Erythroblast (primary cell): ENCODE data around the gene AGFG2.
"Not testable (repeated sequence)": the region's sequence is repeated elsewhere in the genome, so short reads cannot be mapped to it uniquely, and the experiment has no call there.

Experiments used
- DNase-seq, 2 experiments: peaks; one replicate each; lab custom pipeline; 2025; lab: John Stamatoyannopoulos, UW
- GATA1 ChIP-seq: IDR thresholded peaks from 2 replicates; pipeline ENCODE4 v1.6.1; 2011; ENCODE audit warnings: low read depth, mild to moderate bottlenecking, control low read depth, low read length, moderate library complexity
- POLR2A ChIP-seq: IDR thresholded peaks from 2 replicates; pipeline ENCODE4 v1.6.1; 2011; ENCODE audit warnings: mild to moderate bottlenecking, low read length

The AGFG2 gene

DNA sequence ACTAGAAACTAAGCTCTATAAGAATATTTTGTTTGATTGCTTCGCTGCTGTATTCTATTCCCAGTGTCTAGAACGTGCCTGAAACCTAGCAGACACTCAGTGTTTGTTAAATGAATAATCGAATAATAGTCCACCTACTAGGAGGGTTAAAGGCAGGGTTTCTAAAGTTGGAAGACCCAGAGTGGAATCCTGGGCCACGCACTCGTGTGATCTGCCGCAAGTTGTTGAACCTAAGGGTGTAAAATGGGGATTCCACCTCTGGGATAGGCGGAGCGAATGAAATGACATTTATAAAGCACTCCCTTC is 702 bp upstream of the AGFG2 start:
- no peak for DNase-seq
- TF ChIP-seq POLR2A (no peak), GATA1 (no peak)

DNA sequence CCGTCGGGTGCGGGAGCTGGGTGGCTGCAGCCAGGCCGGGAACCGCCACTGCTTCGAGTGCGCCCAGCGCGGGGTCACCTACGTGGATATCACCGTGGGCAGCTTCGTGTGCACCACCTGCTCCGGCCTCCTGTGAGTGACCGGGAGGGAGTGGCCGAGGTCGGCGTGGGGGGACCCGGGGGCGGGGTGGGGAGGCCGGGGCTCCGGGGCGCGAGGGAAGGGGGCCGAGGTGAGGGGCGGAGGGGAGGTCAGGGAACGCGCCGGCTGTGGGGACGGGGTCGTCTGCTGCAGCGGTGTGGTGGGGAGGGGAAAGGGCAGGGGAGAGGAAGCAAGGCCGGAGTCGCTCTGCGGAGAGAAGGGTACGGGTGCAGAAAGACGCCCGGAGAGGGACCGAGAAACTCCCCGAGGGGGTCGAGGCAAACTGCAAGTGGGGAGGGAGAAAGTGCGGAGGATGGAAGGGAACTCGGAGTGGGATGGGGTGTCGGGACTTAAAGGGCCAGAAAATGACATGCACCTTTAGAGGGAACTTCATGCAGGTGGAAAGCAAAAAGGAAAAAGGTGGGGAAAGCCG is 518 bp downstream of the AGFG2 start:
- no peak for DNase-seq
- TF ChIP-seq POLR2A: no peak
- TF ChIP-seq GATA1: no peak

DNA sequence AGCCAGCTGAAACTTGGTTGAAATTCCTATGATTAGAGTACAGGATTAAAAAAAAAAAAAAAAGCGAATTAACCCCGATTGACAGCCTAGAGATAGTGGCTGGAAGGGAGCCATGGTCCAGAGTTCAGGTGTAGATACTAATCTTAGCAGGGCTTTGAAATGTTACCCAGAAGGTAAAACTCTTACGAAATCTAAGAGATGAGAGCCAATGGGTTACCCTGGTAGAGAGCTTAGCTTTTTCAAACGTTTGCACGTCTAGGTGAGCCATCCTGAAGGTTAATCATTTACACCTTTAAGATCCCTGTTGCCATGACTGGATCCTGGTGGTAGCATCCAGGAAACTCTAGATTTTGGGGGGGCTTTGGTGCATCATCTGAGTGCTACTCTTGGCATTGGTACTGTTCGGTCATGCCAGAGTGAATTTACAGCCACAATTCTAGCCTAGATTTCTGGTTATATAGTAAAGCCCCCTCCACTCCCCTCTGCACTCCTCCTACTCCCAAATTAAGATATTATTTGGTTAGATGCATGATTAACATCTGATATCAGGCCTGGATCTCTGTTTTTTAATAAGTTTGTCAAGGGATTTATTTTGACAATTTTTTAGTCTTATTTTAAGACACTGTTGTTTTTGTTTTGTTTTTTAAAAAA is 1.2 kb downstream of the AGFG2 start:
- peak in 1 of 2 experiments; percentile 43 for DNase-seq

DNA sequence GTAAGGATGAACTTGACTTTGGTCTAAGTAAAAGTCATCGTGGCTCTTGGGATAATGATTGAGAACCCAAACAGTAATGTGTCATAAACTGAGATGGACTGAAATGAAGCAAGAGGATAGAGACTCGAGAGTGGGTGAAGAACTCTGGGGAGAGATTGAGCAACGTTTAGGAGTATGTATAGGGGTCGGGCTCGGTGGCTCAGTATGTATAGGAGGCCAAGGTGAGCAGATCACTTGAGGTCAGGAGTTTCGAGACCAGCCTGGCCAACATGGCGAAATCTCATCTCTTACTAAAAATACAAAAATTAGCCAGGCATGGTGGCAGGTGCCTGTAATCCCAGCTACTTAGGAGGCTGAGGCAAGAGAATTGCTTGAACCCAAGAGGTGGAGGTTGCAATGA is 2.3 kb downstream of the AGFG2 start:
- not testable (repeated sequence) for DNase-seq

More for the DNA sequence above, 1.2 kb downstream of the AGFG2 start:
- TF ChIP-seq GATA1 (no peak), POLR2A (no peak)

DNA sequence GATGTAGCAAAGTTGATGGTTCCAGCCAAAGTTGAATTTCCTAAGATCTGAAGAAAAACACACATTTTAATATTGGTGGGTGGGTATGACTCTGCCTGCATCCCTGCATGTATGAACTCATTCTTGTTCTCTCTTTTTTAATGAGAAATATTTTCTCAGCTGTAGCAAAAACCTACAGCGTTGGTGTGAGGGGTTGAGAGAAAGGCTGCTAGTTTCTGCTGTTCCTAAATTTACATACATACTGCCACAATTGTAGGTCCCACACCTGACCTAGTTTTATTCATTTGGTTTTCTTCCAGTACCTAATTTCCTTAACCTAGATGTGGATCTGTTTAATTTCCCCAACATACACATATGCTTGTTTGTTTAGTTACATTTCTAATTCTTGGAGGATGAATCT is 4.6 kb downstream of the AGFG2 start:
- no peak for TF ChIP-seq POLR2A
- no peak for TF ChIP-seq GATA1
- no peak for DNase-seq

DNA sequence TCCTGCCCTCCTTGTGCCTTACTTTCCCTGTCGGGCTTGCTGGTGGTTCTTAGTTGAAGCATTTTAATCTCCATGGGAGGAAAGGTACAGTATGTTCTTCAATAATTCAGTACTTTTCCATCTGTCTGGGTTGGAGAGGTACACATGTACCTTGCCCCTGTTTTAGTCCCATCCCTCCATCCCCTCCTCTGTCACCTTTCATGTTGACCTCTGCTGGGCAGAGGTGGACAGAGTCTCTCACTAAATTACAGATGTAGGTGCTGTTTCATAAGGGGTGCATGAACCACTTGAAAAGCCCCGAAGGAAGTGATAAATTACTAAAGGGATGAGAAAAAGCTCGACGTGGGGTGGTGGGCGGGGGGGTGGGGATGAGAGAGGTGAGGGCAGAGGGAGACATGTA is 5.4 kb downstream of the AGFG2 start:
- DNase-seq: no peak
- TF ChIP-seq POLR2A: no peak
- TF ChIP-seq GATA1: no peak

DNA sequence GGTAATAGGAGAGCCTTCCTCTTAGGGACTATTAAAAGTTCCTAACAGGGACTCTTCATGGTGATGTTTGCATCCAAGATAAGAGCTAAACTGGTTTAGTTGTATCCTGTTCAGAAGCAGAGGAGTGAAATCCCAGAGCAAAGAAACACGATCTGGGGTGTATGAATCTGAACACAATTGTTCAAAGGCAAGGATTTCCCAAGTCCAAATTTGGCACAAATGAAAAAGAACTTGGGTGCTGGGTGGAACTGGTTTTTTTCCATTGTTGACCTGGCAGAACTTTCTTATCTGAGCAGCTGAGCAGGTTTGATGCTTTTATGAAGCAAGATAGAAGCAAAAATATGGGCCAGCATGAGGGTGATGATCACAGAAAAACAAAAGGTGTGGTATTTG is 6.0 kb downstream of the AGFG2 start:
- DNase-seq: no peak
- TF ChIP-seq GATA1 (no peak), POLR2A (no peak)

DNA sequence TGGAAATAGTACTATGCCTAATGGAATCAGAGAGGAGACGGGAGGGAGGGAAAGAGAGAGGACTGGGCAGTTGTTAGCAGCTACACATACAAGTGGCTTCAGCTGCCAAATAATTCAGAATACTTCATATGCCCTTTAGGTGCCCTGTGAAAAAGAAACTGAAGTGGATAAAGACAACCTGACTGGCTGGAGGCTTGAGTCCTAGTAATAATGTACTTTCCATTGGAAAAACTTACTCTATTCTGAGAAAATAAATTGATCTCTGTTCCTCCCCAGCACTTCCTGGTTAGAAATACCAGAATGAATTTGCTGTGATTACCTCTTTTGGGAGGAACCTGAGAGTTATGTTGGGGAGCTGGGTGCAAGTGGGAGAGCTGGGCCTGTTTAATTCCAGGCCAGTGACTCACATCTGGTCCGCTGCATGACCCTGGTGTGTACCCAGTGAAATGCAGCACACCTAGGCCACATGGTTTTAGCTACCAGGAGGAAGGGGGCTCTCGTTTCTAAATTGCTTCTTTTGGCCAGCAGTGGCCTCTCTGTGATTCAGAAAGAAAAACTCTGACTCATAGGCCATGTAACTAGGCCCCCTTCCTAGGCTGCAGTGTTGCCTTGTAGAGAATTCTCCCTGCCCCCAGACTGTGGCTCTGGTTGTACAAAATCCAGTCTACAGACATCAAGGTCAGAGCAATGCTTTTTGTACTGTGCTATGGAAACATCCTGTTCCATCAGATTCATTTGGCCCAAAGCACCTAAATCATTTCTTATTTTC is 6.5 kb downstream of the AGFG2 start:
- no peak for DNase-seq

DNA sequence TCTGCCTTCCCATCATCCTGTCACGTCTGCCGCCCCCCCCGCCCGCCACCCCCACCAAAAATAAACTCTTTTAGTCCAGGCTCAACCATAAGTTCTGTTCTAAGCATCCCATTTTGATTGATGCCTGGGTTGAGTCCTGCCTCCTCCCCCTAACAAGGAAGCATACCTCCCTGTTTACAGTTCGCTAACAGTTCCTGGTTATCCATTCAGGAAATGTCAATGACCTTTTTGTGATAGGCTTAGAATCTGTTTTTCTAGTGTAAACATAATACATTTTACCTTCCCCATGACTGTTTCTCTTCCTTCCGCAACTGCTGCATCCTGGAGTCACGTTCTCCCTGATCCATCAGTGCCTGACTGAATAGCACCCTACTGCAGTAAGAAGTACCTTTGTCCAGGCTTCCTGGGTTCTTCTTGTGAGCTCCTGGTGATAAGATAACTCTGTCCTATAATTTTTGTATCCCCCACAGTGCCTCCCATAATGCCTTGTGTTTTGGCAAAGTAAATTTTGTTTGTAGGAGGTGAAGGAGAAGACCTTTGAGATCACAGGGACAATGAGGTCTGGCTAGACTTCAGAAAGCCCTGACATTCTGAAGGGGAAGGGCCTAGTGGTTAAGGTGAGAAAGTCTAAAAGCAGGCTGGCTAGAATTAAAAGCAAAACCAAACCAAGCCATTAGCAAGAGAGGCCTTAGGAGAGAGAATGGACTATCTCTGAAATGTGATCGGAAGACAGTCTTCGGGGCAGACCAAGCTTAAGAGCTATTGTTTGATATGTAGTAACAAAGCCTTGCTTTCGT is 7.3 kb downstream of the AGFG2 start:
- DNase-seq: no peak
- TF ChIP-seq GATA1 (no peak), POLR2A (no peak)

More for the DNA sequence above, 6.5 kb downstream of the AGFG2 start:
- TF ChIP-seq GATA1 (no peak), POLR2A (no peak)

DNA sequence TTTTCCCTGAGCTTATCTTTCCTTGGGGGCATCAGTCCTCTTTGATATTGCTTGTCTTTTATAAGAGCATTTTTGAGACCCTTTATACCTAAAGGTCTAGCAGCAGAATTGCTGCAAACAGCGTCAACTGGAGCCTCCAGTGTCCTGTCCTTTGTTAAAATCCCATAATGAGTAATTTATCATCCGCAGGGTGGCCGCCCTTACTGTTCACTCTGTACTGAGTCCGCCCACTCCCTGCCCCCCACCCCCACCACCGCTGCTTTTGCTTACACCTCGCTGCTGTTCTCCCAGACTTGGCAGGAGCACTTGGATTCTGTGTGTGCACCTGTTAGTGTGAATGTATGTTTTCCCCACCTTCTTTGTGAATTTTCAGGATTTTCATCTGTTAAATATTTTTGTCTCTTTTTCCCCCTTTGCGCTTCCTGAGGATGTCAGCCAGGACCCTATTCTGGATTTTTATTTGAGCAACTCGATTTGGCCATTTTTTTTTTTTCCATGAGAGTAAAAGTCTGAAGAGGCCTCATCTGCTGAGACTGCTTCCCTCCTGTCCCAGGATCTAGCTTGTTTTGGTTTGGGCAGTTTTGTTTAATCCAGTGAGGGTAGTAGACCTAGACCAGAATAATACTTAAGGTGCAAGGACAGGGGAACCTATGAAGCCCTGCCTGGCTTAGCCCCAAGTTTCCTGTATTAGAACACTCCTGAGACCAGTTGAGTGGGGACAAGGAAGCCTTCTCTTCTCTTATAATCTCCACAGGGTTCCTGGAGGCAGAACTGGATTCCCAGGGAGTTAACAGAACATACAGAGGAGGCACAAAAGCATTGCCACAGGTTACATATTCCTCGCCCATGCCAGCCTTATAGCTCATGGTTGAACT is 8.2 kb downstream of the AGFG2 start:
- TF ChIP-seq POLR2A (no peak), GATA1 (no peak)
- no peak for DNase-seq

DNA sequence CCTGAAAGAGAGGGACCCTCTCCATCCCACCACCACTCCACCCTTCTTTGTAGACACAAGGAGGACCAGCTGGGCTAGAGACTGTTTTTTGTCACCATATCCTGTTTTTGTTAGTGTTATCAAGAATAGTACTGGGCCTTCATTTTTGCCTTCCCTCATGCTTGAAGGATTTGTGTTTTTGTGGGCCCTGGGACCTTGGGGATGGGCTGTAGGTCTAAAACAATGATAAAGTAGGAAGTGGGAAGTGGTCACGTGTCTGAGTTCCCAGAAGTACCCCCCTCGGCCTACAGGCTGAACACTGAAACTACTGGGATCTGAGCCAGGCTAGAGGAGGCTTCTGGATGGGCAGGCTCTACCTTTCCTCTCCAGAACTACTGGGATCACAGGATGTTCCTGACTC is 8.9 kb downstream of the AGFG2 start:
- TF ChIP-seq GATA1: no peak
- no peak for TF ChIP-seq POLR2A
- no peak for DNase-seq

DNA sequence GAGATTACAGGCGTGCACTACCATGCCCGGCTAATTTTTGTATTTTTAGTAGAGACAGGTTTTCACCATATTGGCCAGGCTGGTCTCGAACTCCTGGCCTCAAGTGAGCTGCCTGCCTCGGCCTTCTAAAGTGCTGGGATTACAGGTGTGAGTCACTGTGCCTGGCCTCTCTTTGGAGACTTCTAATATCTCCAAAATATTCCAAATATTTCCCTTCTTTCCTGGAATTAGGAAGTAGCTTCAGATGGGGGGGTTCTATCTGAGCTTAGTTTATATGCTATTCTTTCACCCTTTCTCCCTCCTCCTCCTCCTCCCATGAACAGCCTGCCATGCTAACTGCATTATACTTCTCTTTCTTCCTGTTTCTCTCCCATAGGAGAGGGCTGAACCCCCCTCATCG is 9.4 kb downstream of the AGFG2 start:
- DNase-seq: not testable (repeated sequence)

DNA sequence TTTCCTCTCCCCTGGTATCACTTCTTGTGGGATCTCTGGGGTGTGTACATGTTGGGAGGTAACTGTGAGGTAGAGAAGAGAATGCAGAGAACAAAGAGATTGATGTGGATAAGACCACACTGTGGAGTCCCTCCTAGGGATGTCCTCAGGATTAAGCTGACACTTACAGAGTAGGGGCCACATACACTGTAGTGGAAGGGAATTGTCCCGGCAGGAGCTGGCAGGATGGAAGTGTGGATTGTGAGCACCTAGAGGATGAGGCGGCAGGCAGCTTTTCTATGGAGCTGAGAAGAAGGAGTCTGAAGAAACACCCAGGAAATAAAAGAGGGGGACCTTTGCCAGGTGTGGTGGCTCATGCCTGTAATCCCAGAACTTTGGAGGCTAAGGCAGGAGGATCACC is 13.5 kb downstream of the AGFG2 start:
- TF ChIP-seq POLR2A (no peak), GATA1 (no peak)
- no peak for DNase-seq
